NCI-H748 (cell line): Measurements from ENCODE around the gene NFILZ.
A peak's percentile ranks its signal among the peaks of the same experiment; 100 is the strongest.

Source experiments
- DNase-seq: peaks from one replicate; lab custom pipeline; 2025; ENCODE audit not compliant: unreplicated experiment; lab: John Stamatoyannopoulos, UW

NFILZ gene, protein sequence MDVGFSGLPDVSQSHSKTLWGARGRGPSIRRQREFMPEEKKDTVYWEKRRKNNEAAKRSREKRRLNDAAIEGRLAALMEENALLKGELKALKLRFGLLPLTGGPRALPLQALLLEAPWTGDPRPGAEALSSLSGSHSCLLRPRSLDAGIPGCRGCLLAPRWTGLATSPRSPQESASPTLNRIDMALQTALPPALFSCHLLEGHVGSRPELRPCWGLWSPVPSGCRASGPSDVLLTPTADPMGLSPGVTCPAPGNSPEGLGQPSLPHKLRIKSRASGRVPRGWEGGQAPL

DNA sequence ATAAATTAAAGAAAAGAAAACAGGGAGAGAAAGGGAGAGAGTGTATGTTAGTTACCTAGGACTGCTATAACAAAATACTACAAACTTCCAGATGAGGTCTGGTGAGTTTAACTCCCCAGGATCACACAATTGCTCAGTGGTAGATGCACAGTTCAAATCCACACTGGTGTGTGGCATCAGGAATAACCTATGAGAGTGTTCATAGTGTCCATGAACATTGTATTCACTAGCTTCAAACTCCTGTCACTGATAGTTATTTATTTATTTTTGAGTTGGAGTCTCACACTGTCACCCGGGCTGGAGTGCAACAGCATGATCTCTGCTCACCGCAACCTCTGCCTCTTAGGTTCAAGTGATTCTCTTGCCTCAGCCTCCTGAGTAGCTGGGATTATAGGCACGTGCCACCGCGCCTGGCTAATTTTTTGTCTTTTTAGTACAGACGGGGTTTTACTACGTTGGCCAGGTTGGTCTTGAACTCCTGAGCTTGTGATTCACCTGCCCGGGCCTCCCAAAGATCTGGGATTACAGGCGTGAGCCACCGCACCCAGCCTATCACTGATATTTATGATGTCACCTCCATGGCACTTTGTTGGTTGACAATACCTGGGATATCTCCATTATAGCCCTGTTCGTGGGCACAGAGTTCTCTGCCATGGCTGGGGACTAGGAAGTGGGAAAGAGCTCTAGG, at the start of gene NFILZ:
NFILZ (plus strand) TSS at position 638 of the 688 bp plus-strand sequence. CDS start 46,133 bp downstream, outside the sequence.
- DNase-seq, result no peak

DNA sequence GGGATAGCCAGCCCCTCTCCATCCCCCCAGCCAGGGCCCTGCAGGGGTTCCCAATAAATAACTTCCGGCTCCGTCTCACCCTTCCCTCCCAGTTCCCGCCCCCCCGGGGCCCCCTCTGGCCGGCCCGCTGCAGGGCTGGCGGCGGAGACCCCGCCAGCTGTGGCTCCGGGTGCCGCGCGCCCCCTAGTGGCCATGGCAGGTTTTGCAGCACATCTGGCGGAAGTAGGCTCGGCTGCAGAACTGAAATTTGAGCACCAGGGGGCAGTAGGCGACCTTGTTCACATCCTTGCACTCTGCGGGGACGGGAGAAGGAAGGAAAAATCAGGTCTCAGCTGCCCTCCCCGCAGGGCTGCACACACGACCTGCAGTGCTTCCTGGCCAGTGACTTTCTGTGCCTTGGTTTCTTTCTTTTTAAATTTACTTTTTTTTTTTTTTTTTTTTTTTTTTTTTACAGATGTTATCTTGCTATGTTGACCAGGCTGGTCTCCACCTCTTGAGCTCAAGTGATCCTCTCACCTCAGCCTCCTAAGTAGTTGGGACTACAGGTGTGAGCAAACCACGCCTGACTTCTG, 49.6 kb upstream of the NFILZ start:
- peak; percentile 53 for DNase-seq

DNA sequence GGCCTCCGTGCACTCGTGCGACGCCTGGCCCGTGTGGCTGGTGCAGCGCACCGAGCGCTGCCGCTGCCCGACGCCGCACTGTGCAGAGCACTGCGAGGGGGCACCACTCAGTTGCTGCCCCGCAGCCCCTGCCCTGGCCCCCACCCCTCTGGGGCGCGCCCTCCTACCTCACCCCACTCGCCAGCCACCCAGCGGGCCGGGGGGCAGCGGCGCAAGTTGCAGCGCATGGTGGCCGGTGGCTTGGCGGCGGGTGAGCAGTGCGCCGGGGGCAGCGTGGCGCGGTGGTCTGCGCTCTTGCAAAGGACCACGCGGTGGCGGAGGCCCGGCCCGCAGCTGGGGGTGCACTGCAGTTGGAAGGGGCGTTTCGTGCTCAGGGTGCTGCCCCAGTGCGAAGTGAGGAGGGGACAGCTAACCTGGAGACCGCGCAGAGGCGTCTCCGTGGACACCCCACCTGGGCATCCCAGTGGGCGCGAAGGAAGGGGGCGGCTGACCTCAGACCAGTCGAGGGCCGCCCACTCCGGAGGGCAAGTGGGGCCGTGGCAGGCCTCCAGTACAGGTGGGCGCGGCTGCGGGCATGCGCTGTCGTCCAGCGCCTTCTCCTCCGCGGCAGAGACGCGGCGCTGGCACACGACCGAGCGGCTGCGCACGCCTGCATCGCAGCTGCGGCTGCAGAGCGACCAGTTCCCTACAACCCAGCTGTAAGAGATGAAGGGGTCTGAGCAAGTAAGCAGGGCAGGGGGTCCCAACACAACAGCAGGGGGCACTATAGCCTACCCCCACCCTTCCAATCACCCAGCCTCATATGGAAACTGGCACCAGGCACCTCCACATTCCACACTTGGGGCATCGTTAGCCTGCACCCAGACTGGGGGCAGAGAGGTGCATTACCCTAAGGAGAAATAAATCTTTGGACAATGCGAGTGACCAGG, 45.2 kb upstream of the NFILZ start:
- DNase-seq, result no peak

DNA sequence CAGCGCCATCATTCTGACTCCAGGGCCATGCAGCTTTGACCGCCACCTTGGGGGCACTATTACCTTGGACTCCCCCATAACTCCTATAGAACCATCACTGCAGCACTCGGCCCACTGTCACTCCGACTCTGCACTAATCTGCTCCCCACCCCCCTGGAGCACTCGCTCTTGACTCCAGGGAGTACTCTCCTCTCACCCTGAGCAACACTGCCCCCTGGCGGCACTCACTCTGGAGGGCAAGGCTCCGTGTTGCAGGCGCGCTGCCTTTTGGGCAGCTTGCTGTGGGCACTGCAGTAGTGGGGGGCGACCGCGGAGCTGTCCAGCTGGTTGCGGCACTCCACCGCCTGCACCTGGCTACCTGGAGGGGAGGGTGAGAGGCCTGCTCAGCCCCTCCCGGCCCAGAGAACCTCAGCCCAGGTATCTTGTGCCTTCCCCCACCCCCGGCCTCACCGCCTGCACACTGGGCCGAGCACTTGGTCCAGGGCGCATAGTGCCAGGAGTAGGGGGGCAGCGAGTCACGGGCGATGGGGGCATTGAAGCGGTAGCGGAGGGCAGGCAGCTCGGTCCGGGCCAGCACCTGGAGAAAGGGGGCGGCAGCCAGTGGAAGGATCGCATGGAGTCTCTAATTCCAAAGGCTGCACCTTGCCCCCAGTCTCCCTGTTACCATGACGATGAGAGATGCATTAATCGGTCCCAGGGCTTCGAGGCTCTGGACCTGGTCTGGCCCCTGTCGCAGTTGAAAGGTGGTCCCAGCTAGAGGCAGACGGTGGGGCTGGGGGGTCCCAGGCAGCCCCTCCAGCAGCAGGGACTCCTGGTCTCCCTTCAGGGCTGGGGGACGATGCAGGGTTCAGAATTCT, 44.3 kb upstream of the NFILZ start:
- peak; percentile 39 for DNase-seq

DNA sequence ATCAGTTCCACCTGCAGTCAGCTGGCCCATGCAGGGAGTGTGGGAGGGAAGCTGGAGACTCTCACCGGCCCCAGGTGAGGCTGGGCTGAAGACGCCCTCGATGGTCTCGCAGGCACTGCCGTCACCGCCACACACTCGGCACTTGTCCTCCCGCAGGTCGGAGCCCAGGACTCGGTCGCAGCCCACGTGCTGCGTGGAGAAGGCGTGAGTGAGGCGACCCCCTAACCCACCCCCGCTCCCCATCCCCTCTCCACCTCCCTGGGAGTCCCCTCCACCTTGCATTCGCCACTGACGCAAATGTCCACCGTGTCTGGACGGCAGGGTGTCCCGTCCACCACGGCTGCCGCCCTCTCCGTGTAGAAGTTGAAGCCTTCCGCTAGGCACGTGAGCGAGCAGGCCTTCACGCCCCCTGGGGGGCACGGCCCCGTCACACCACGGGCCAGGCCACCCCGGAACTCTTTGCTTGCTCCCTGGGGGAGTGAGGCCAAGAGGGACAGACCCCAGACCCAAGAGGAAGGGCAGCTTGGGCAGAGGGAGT, 41.2 kb upstream of the NFILZ start:
- DNase-seq, result no peak

DNA sequence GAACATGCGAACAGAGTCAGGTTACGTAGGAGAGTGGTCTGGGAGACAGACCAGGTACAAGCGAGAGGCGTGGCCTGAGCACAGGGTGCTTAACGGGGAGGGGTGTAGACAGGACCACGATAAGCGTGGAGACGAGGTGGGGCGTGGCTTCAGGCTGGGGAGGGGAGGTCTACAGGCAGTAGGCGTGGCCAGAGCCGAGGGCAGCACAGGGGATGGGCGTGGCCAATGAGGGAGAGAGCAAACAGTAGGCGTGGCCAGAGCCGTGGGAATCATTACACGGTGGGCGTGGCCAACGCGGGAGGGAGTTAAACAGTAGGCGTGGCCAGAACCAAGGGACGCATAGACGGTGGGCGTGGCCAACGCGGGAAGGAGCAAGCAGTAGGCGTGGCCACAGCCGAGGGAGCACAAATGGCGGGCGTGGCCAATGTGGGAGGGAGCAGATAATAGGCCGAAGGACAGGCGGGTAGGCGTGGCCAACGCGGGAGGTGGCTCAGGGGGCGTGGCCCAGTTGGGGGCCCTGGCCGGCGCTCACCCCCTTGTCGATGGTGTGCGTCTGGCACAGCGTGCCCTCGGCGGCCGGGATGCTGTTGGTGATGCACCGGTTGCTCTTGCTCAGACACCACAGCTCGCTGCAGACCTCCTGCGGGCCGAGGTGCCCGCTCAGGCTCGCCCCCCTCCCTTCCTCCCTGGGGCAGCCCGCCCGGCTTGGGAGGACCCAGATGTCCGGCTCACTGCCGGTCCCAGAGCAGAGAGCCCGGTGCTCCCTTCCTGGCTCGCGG, 38.0 kb upstream of the NFILZ start:
- peak; percentile 43 for DNase-seq

DNA sequence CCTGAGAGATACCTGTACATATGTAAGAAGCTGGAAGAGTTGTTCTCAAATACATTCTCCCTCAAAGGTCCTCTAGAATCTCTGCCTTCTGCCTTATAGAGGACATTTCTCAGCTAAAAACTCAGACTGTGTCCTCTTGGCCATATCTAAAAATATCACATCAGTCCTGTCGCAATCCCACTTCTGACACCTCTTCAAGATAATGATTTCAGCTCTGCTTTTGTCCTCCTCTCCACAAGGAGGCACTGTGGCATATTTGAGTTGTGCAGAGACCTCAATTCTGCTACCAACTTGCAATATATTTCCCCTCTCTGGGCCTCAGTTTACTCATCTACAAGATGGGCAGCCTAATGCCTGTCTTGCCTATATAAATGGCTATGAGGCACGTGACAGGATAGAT, 36.5 kb upstream of the NFILZ start:
- no peak for DNase-seq

DNA sequence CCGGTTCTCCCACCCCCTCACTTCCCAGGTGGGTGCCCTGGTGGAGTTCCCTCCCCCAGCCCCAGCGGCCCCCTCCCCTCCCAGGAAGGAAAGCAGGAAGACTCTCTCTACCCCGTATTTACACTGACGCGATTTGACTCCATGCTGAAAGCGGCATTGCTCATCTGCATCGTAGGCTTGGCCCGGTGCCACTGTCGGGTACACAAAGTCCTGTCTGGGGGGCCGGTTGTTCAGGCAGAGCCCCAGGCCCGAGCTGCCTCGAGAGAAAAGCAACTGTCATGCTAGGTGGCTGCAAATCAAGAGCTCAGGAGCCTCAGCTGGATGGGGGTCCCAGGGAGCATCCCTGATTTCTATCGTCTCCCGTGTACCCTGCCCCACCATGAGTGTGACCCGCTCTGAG, 34.8 kb upstream of the NFILZ start:
- no peak for DNase-seq

DNA sequence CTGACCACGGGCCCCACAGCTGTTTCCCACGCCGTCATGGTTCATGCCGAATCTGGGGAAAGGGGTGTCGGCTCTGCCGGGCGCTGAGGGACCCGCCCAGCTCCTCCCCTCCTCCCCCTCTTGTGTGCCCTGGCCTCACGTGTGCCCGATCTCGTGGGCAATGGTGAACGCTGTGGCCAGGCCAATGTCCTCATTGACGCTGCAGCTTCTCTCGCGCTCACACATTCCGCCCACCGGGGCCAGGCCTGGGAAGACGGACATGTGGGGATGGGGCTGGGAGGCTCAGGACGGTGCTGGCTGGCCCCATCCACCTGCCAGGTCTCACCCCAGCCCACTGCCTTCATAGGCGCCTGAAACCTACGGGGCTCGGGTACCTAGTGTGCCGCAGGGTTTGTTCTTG, 34.3 kb upstream of the NFILZ start:
- no peak for DNase-seq

DNA sequence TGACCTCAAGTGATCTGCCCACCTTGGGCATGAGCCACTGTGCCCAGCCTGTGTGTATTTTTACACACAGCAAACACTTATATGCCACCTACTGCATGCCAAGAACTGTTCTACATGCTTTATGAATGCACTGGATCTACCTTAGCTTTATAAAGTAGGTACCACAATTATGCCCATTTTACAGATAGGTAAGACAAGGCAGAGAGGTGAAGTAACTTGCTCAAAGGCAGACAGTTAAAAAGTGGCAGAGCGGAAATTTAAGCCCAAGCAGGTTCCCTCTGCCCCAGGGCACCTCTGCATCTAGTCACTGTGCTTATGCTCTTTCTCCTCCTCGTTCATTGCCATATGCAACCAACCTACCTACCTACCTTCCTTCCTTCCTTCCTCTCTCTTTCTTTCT, 30.4 kb upstream of the NFILZ start:
- DNase-seq, result no peak

DNA sequence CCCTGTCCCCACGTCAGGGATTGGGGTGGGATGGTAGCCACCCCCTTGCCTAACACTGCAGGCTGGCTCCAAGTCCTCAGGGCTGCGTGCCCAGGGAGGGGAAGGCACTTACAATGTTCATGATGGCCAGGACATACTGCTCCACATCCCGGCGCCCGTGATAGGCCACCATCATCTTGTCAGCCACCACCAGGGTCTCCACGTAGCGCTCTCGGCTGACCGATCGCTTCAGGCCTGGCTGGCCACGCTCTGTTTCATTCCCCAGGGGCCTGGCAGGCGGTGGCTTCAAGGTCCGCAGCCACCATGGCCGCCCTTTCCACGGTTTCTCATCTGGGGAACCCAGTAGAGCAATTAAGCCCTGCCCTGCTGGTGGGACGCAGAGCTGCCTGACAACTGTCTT, 29.6 kb upstream of the NFILZ start:
- no peak for DNase-seq

DNA sequence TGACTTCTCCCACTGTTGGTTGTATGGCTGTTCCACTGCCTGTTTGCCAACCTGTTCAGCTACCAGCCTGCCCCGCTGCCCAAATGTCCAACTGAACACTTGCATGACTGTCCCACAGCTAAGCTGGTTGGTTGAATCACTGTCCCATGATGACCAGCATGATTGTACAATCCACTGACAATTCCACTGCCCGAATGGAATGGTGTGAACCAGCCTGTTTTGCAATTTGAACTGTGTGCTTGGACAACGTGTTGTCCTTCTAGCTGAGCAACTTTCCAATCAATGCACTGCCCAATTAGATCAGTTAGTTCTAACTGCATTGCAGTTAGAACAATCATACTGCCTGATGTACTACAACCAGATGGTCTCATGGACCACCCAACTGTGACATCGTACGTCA, 28.6 kb upstream of the NFILZ start:
- DNase-seq, result no peak

DNA sequence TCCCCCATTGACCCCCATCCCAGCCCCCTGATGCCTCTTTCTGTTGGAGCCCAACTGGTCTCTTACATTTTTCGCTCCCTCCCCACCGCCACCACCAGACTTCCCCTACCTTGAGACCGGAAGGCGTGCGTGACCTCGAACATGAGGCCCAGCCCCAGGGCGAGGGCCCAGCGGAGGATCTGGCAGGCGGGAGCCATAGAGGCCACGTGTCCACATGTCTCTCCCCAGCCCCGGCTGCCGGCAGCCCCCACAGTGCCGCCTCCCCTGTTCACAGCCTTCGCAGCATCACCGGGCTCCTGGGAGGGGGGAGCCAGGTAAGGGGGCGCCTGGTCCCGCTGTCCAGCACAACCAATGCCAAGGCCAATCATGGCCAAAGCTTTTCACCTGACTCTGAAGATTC, 24.9 kb upstream of the NFILZ start:
- no peak for DNase-seq

DNA sequence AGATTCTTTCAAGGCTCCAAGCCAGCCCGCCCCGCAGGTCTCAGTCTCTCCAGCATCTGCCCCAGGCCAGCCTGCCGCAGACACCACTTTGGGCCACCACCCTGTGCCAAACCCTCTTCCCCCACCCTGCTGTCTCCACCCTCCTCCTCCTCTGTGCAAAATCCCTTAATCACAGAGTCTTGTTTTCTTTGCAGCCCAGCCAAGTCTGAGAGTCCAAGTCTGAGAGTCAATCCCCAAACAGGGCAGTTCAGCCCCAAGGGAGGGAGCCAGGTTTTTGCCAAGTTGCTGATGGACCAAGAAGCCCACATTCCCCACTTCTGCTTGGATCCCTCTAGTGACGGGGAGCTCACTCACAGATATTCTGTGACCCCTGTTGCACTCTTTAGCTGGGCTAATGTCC, 23.0 kb upstream of the NFILZ start:
- no peak for DNase-seq

DNA sequence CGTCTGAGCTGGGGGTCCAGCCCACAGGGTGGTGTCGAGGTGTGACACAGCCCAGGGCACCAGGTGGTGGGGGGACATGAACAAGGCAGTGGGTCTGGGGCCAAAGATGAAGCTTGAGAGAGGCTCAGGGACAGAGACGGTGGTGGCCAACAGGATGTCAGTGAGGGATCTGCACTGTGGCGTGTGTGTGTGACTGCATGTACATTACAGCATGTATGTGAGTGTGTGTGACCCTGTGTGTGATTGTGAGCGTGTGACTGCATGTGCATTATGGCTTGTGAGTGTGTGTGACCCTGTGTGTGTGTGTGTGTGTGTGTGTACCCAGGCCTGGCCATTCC, 21.5 kb upstream of the NFILZ start:
- DNase-seq, result no peak

DNA sequence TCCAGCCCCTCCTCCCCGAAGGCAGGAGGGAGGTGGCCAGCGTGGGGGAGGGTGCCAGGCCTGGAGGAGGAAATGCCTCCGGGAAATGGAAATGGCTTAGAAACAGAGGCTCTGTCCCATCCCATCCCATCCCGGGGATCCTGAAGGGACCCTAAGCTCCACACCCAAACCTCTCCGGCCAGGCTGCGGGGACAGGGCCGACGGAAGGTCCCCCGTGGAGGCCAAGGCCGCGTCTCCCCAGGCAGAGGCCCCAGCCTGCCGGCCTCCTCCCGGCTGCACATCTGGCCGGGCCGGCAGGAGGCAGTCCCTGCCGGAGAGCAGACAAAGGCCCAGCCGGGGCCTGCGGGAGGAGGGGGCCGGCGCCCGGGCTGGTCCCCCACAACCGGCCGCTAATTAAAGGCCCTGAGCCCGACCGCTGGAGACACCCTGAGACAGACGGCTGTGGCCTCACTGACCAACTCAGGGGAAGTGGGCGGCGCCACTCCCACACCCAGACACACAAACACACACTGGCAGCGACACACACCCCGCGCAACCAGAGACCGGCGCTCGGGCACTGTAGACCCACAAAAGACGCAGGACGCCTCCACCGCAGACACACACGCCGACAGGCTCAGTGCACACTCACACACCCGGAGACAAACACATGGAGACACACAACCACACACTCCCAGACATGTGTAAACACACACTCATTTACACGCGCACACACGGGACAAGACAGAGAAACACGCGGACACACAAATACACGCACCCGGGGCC, 21.0 kb upstream of the NFILZ start:
- no peak for DNase-seq

DNA sequence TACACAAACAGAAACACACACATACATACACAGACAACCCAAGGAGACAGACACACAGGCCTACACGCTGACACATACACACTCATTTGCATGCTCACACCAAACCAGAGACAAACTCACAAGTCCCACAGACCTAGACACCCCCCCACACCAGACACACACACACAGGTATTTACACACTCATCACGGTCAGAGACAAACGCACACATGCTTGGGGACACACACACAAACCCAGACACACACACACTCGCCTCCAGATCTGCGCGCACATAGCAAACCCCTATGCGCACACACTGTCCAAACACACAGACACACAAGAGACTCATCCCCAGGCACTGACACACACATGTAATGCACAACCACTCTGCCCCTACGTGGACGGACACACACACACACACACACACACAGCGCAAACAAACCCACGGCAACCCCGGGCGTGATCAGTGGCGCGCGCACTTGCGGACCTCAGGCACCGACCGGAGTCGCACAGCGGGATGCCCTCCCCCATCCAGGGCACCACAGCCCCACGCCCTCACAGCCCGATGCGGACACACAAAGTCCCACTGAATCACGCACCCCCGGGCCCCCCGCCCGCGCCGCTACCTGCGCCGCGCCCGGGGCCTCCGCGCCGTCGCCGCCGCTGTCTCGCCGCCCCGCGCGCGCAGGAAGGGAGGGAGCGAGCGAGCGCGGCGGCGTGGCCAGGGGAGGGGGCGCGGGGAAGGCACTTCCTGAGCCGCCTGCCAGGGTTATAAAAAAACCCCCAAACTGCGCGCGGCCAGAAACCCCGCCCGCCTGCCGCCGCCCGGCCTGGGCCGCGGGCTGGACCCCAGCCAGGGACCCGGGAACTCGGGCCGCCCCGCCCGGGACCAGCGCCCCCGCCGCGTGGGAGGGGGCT, 20.1 kb upstream of the NFILZ start, which contains the start of gene ADAMTS10:
ADAMTS10 (minus strand) TSS at position 675 of the 895 bp plus-strand sequence. CDS start 5,005 bp downstream, outside the sequence.
- no peak for DNase-seq

DNA sequence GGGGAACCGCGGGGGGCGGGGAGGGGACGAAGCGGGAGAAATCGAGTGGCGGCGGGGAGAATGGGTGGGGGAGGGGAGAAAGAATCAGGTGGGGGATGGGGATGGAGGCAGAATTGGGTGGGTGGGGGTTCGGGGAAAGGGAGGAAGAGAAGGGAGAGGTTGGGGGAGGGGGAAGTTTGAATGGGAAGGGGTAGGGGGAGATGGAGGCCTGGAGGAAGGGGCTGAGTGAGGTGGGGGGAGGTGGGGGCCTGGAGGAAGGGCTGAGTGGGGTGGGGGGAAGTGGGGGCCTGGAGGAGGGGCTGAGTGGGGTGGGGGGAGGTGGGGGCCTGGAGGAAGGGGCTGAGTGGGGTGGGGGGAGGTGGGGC, 19.5 kb upstream of the NFILZ start:
- DNase-seq, result no peak
